CD14-positive monocyte (primary cell): Measurements from ENCODE around the gene ZBTB43. TPM values are rescaled to one million over a fixed set of nuclear protein-coding genes. Genes with fewer than 3 reads are reported as not detected.

Experiments
- DNase-seq, 3 donors: peaks; one replicate each; pipeline ENCODE4 v3.0.0-alpha.2; 2011 to 2022
- H2AFZ ChIP-seq: 2 replicates; pipeline ENCODE4 v1.6.0; 2012; ENCODE audit warnings: mild to moderate bottlenecking, low read depth, low read length, inconsistent platforms; ENCODE audit not compliant: insufficient read depth, poor library complexity, severe bottlenecking
- H3K27ac ChIP-seq, 2 donors: 1 replicate in 1 of 2; 2 replicates in 1 of 2; pipeline ENCODE4 v1.5.1; 2012 to 2013; ENCODE audit warnings: low read length in 2 of 2, control low read depth in 1 of 2, inconsistent platforms in 1 of 2, low read depth in 1 of 2, mild to moderate bottlenecking in 1 of 2
- H3K27me3 ChIP-seq, 2 donors: one replicate each; pipeline versions ENCODE4 v1.6.0 to v1.6.1; 2011 to 2013; ENCODE audit warnings: low read length in 2 of 2; ENCODE audit not compliant: control insufficient read depth in 2 of 2, insufficient read depth in 2 of 2
- H3K36me3 ChIP-seq, 2 donors: replicated peaks in 1 of 2; 1 replicate in 1 of 2; 2 replicates in 1 of 2; pipeline versions ENCODE4 v1.5.1 to v1.6.1; 2012 to 2013; ENCODE audit warnings: low read length in 2 of 2, control low read depth in 1 of 2, inconsistent platforms in 1 of 2, mild to moderate bottlenecking in 1 of 2; ENCODE audit not compliant: insufficient read depth in 2 of 2, control insufficient read depth in 1 of 2
- H3K4me1 ChIP-seq, 2 donors: 1 replicate in 1 of 2; 2 replicates in 1 of 2; pipeline versions ENCODE4 v1.5.1 to v1.6.1; 2012 to 2013; ENCODE audit warnings: low read length in 2 of 2, control low read depth in 1 of 2, inconsistent platforms in 1 of 2, mild to moderate bottlenecking in 1 of 2, moderate library complexity in 1 of 2; ENCODE audit not compliant: insufficient read depth in 2 of 2, control insufficient read depth in 1 of 2
- H3K4me2 ChIP-seq: replicated peaks from 2 replicates; pipeline ENCODE3; 2012; ENCODE audit warnings: low read length, moderate library complexity, mild to moderate bottlenecking; ENCODE audit not compliant: poor library complexity, severe bottlenecking; ENCODE audit errors: extremely low read depth
- H3K4me3 ChIP-seq, 3 experiments: fragments of 200-600 bp in 1 of 3; sonication (generic) in 1 of 3; replicated peaks in 1 of 3; 1 replicate in 2 of 3; 2 replicates in 1 of 3; pipeline ENCODE4 v1.5.1; 2011 to 2013; ENCODE audit warnings: low read length in 3 of 3, mild to moderate bottlenecking in 3 of 3, control low read depth in 2 of 3, low read depth in 2 of 3, inconsistent platforms in 1 of 3, moderate library complexity in 1 of 3
- H3K79me2 ChIP-seq: 2 replicates; pipeline ENCODE4 v1.6.0; 2012; ENCODE audit warnings: mild to moderate bottlenecking, control low read depth, inconsistent platforms, low read length, moderate library complexity; ENCODE audit not compliant: insufficient read depth
- H3K9ac ChIP-seq: 2 replicates; pipeline ENCODE4 v1.6.0; 2017; ENCODE audit warnings: low read length, mild to moderate bottlenecking; ENCODE audit not compliant: insufficient read depth, poor library complexity, severe bottlenecking
- H3K9me3 ChIP-seq, 2 donors: replicated peaks in 1 of 2; 1 replicate in 1 of 2; 2 replicates in 1 of 2; pipeline versions ENCODE4 v1.5.1 to v1.6.1; 2012 to 2013; ENCODE audit warnings: low read length in 2 of 2, control low read depth in 1 of 2; ENCODE audit not compliant: control insufficient read depth in 1 of 2, insufficient read depth in 1 of 2
- H4K20me1 ChIP-seq: 2 replicates; pipeline ENCODE4 v1.6.0; 2012; ENCODE audit warnings: mild to moderate bottlenecking, low read length, control low read depth, moderate library complexity; ENCODE audit not compliant: insufficient read depth
- H3K27ac Mint-ChIP-seq, 7 donors: one replicate each; pipeline ENCODE4 v1.8.0; 2020; ENCODE audit warnings: mild to moderate bottlenecking in 7 of 7, mixed read lengths in 7 of 7, moderate library complexity in 6 of 7, inconsistent platforms in 2 of 7
- H3K27me3 Mint-ChIP-seq, 3 donors: one replicate each; pipeline ENCODE4 v1.8.0; 2021 to 2022; ENCODE audit warnings: low read depth in 3 of 3, mild to moderate bottlenecking in 3 of 3, mixed read lengths in 3 of 3, moderate library complexity in 3 of 3, inconsistent platforms in 1 of 3
- H3K36me3 Mint-ChIP-seq, 2 donors: one replicate each; pipeline ENCODE4 v1.8.0; 2020; ENCODE audit warnings: mixed read lengths in 2 of 2, inconsistent platforms in 1 of 2, mild to moderate bottlenecking in 1 of 2
- H3K4me1 Mint-ChIP-seq: one replicate; pipeline ENCODE4 v1.8.0; 2020; ENCODE audit warnings: mild to moderate bottlenecking, mixed read lengths
- H3K4me3 Mint-ChIP-seq, 2 donors: one replicate each; pipeline ENCODE4 v1.8.0; 2020; ENCODE audit warnings: mild to moderate bottlenecking in 2 of 2, mixed read lengths in 2 of 2, moderate library complexity in 1 of 2
- H3K9me3 Mint-ChIP-seq, 7 donors: one replicate each; pipeline ENCODE4 v1.8.0; 2020 to 2022; ENCODE audit warnings: mixed read lengths in 7 of 7, mild to moderate bottlenecking in 6 of 7, moderate library complexity in 6 of 7, inconsistent platforms in 2 of 7
- WGBS: methylation state at CpG from one replicate; pipeline ENCODE4 v1.1.5; 2013; ENCODE audit warnings: missing lambda C conversion rate; ENCODE audit not compliant: insufficient coverage; 5-methylcytosine and 5-hydroxymethylcytosine counted together
- intact Hi-C, 2 donors: fragments of 100-400 bp; cut with micrococcal nuclease; formaldehyde crosslinking; loops; one replicate each; pipeline versions ENCODE4 v1.15.0 to v1.15.1; 2023
- polyA plus RNA-seq, 3 donors: library from polyadenylated mRNA; depleted of rRNA in 1 of 3; unstranded in 2 of 3; stranded (reverse) in 1 of 3; fragments of 300-500 nt in 2 of 3; fragments of >200 nt in 1 of 3; fragmentation: Illumina TruSeq in 2 of 3; gene quantifications; 1 replicate in 2 of 3; 2 replicates in 1 of 3; pipeline ENCODE4 v1.2.3, GENCODE V29; 2012 to 2021
- TF ChIP-seq, protein P1 (sequence below): fragments of 200-600 bp; IDR thresholded peaks from one replicate; pipeline ENCODE4 v1.8.0; 2022; ENCODE audit warnings: antibody characterized with exemption, mild to moderate bottlenecking

The ZBTB43 gene
- polyA plus RNA-seq, 3 donors, result 6.1 to 15.9 (median 6.8) TPM

GRCh38 chr9:126856326-126856877 is 51.6 kb downstream of the ZBTB43 start:
- H3K4me3 ChIP-seq, result no peak overlapping the region
- WGBS, result 90% methylated on average over 2 of the region's 6 CpGs
- H2AFZ ChIP-seq, result no peak overlapping the region
- no peak overlapping the region for H3K27ac ChIP-seq
- H3K9ac ChIP-seq, result no peak overlapping the region
- DNase-seq, result no peak
- Mint-ChIP-seq H3K4me3 (no peak overlapping the region), H3K9me3 (peaks cover 0 to 2% (median 0%) of the 10 kb centered on the region in 7 donors), H3K27ac (no peak overlapping the region), H3K36me3 (no peaks in the 10 kb centered on the region), H3K27me3 (peaks cover 2 to 5% (median 4%) of the 10 kb centered on the region in 3 donors), H3K4me1 (peaks cover 11% of the 10 kb centered on the region)
- H3K79me2 ChIP-seq, result peaks cover 15% of the 10 kb centered on the region
- H3K9me3 ChIP-seq, result no peaks in the 10 kb centered on the region
- H3K4me2 ChIP-seq, result no peak overlapping the region
- H3K36me3 ChIP-seq, result no peaks in the 10 kb centered on the region
- H3K27me3 ChIP-seq, result no peaks in the 10 kb centered on the region
- intact Hi-C loops, result no loop called here
- H3K4me1 ChIP-seq, result peaks cover 13% of the 10 kb centered on the region in 2 donors
- TF ChIP-seq, protein P1, sequence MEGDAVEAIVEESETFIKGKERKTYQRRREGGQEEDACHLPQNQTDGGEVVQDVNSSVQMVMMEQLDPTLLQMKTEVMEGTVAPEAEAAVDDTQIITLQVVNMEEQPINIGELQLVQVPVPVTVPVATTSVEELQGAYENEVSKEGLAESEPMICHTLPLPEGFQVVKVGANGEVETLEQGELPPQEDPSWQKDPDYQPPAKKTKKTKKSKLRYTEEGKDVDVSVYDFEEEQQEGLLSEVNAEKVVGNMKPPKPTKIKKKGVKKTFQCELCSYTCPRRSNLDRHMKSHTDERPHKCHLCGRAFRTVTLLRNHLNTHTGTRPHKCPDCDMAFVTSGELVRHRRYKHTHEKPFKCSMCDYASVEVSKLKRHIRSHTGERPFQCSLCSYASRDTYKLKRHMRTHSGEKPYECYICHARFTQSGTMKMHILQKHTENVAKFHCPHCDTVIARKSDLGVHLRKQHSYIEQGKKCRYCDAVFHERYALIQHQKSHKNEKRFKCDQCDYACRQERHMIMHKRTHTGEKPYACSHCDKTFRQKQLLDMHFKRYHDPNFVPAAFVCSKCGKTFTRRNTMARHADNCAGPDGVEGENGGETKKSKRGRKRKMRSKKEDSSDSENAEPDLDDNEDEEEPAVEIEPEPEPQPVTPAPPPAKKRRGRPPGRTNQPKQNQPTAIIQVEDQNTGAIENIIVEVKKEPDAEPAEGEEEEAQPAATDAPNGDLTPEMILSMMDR, result no peak
- H4K20me1 ChIP-seq, result peaks cover 2% of the 10 kb centered on the region

DNA sequence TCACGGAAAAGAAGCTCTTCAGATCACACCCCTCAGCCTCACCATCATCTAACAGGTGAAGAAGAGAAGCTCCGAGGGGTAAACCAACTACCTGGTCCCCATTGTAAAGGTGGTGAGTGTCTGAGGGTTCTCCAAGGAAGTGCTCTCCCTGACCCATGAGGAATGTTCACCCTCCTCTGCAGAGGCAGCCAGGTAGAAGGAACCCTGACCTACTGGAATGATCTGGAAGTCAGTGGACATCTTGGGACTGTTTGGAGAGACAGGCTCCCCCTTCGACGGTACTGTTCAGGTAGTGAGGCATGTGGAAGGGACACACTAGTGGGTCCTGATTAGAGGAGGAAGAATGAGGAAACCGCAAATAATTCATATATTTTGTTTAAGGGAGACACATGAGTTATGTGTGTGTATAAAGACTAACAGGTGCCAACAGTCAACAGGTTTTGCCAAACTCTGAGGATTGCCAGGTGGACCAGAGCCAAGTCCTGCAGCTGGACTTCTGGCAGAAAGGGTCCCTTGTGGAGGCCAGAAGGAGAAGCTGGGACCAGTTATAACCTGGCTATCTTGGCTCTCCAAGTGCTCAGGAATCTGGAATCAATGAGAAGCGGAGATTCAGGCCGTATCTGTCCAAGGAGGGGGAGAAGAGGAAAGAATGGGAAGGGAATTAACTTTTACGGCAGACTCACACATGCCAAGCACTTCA is 52.6 kb downstream of the ZBTB43 start:
- TF ChIP-seq, protein P1, result no peak
- H4K20me1 ChIP-seq, result peaks cover 12% of the 10 kb centered on the region
- H3K9ac ChIP-seq, result no peak overlapping the region
- H3K4me1 ChIP-seq, result peaks cover 23% of the 10 kb centered on the region in 2 donors
- H3K27me3 ChIP-seq, result no peaks in the 10 kb centered on the region
- H3K27ac ChIP-seq, result no peak overlapping the region
- Mint-ChIP-seq H3K27ac (no peak overlapping the region), H3K36me3 (no peaks in the 10 kb centered on the region), H3K4me3 (no peak overlapping the region), H3K4me1 (peaks cover 21% of the 10 kb centered on the region), H3K27me3 (peaks cover 2 to 5% (median 4%) of the 10 kb centered on the region in 3 donors), H3K9me3 (peaks cover 0 to 2% (median 0%) of the 10 kb centered on the region in 7 donors)
- H3K4me2 ChIP-seq, result no peak overlapping the region
- no peak overlapping the region for H2AFZ ChIP-seq
- no peaks in the 10 kb centered on the region for H3K9me3 ChIP-seq
- 100% methylated on average over 3 of the region's 8 CpGs for WGBS
- DNase-seq, result no peak
- no peaks in the 10 kb centered on the region for H3K36me3 ChIP-seq
- no peak overlapping the region for H3K4me3 ChIP-seq
- intact Hi-C loops, result no loop called here
- peaks cover 22% of the 10 kb centered on the region for H3K79me2 ChIP-seq
